Effector CD8-positive, alpha-beta T cell (primary cell): ENCODE data around the gene GSG1.
A peak's percentile ranks its signal among the peaks of the same experiment; 100 is the strongest.
"Not testable (repeated sequence)": the region's sequence is repeated elsewhere in the genome, so short reads cannot be mapped to it uniquely, and the experiment has no call there.

Experiments used
- DNase-seq: peaks from one replicate; lab custom pipeline; 2025; lab: John Stamatoyannopoulos, UW

The GSG1 gene

GRCh38 chr12:13060581-13060980, 42.9 kb downstream of the GSG1 start:
- no peak for DNase-seq

DNA sequence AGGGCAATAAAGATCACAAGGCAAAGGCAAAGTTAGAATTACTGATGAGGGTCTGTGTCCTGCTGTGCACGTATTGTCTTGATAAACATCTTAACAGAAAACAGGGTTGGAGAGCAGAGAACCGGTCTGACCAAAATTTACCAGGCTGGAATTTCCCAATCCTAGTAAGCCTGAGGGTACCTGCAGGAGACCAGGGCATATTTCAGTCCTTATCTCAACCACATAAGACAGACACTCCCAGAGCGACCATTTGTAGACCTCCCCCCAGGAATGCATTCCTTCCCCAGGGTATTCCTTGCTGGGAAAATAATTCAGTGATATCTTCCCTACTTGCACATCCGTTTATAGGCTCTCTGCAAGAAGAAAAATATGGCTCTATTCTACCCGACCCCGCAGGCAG, 49.9 kb downstream of the GSG1 start:
- not testable (repeated sequence) for DNase-seq

DNA sequence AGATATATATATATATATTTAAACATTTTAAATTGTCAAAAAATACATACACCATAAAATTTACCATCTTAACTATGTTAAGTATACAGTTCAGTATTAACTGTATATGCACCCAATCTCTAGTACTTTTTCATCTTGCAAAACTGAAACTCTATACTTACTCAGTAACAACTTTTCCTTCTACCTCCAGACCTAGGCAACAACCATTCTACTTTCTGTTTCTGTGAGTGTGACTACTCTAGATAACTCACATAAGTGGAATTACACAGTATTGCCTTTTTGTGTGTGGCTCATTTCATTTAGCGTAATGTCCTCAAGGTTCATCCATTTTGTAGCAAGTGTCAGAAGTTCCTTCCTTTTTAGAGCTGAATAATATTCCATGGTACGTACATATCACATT, 51.0 kb downstream of the GSG1 start:
- DNase-seq, result no peak

- DNase-seq, result no peak
Observed at GRCh38 chr12:13049816-13050215, 53.7 kb downstream of the GSG1 start.

DNA sequence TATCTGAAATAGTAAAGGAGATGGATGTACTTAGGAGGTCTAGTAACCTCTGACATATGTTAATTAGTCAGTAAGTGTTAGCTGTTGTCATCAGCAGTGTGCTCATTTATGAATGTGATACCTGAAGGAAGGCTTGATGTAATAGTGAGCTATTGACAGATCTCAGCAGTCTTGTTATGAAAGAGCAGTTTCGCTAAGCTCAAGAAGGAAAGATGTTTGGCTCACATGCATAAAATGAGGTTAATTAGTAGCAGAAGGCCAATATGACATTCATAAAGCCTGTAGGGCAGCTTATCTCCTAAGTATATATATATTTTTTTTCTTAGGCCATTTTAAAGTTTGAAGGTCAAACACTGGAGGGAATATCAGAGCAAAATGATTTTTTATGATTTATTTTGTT, 56.5 kb downstream of the GSG1 start:
- no peak for DNase-seq

DNA sequence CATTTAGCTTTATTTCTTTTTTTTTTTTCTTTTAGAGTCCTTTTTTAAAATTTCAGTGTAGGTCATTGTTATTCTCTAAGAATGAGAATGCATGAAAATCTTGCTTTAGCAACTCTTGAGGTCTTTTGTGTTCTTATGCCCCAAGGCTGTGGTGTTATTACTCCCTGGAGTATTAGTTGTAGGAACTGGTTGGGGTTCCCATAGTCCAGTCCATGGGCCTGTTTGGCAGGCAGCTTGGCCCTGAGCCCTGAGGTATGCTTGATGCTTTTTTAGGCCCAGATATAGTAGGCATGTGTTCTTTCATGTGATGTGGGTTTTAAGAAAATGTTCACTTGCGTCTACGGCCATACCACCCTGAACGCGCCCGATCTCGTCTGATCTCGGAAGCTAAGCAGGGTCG, 57.7 kb downstream of the GSG1 start:
- DNase-seq, result no peak

- no peak for DNase-seq
Observed at GRCh38 chr12:13044906-13045299, 58.6 kb downstream of the GSG1 start.

GRCh38 chr12:13044002-13044905, 59.2 kb downstream of the GSG1 start, which contains the start of gene FAM234B:
TSS of gene FAM234B (plus strand) at chr12:13044381. CDS start at chr12:13044404, 23 bp downstream.
- DNase-seq, result peak; percentile 56

DNA sequence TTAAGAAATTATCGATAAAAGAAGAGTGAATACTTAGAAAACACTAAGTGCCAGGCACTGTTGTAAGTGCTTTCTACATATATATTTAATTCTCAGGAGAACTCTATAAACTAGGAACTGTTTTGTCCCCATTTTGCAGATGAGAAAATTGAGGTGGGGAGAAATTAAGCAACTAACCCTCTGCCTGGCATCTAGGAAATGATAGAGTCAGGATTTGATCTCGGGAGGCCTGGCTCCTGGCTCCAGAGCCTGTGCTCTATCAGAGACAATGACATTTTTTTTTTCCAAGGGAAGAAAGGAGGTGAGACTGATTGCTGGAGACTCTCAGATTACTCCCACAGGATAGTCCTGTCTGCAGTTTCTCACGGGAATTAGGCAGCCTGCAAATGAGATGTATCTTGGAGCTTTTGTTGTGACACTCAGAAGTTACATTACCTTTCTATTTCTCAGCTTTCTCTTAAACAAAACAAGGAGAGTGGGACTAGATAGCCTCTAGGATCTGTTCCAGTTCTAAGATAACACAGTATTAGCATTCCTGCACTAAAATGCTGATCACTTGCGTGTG, 60.7 kb downstream of the GSG1 start:
- no peak for DNase-seq

GRCh38 chr12:13041224-13041623, 62.2 kb downstream of the GSG1 start:
- DNase-seq, result no peak

GRCh38 chr12:13039328-13039956, 64.0 kb downstream of the GSG1 start:
- DNase-seq, result no peak

GRCh38 chr12:13038491-13039161, 64.8 kb downstream of the GSG1 start:
- DNase-seq, result no peak

- DNase-seq, result no peak
Observed at GRCh38 chr12:13036881-13037280, 66.6 kb downstream of the GSG1 start.

- DNase-seq, result not testable (repeated sequence)
Observed at GRCh38 chr12:13035335-13035734, 68.1 kb downstream of the GSG1 start.
